ENCODE data around the gene POPDC3. TPM values are rescaled to one million over a fixed set of nuclear protein-coding genes. Genes with fewer than 3 reads are reported as not detected.

Gene POPDC3
- total RNA-seq, 1 experiment from 2014 or later, result 3.8 TPM

GRCh38 chr6:105194106-105194505, 14.3 kb upstream of the POPDC3 start:
- no TSS peak for BruUV-seq (replicated peaks)
- Mint-ChIP-seq H3K4me1 (ENCODE audit: low read depth, unreplicated experiment) (peaks cover 9% of the 10 kb centered on the region), H3K36me3 (ENCODE audit: insufficient read depth, unreplicated experiment) (no peaks in the 10 kb centered on the region), H3K4me3 (ENCODE audit: low read depth, unreplicated experiment) (no peak overlapping the region), H3K27me3 (ENCODE audit: unreplicated experiment) (no peaks in the 10 kb centered on the region), H3K27ac (ENCODE audit: unreplicated experiment) (no peak overlapping the region), H3K9me3 (ENCODE audit: low read depth, unreplicated experiment) (no peaks in the 10 kb centered on the region)
- CTCF ChIA-PET, result no interaction called here
- no peak for DNase-seq
- intact Hi-C loops (cut with micrococcal nuclease; ENCODE audit: unreplicated experiment), result no loop called here
- TF ChIP-seq, protein P1, sequence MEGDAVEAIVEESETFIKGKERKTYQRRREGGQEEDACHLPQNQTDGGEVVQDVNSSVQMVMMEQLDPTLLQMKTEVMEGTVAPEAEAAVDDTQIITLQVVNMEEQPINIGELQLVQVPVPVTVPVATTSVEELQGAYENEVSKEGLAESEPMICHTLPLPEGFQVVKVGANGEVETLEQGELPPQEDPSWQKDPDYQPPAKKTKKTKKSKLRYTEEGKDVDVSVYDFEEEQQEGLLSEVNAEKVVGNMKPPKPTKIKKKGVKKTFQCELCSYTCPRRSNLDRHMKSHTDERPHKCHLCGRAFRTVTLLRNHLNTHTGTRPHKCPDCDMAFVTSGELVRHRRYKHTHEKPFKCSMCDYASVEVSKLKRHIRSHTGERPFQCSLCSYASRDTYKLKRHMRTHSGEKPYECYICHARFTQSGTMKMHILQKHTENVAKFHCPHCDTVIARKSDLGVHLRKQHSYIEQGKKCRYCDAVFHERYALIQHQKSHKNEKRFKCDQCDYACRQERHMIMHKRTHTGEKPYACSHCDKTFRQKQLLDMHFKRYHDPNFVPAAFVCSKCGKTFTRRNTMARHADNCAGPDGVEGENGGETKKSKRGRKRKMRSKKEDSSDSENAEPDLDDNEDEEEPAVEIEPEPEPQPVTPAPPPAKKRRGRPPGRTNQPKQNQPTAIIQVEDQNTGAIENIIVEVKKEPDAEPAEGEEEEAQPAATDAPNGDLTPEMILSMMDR (IDR thresholded peaks at IDR 0.05; ENCODE audit: unreplicated experiment), result no peak

DNA sequence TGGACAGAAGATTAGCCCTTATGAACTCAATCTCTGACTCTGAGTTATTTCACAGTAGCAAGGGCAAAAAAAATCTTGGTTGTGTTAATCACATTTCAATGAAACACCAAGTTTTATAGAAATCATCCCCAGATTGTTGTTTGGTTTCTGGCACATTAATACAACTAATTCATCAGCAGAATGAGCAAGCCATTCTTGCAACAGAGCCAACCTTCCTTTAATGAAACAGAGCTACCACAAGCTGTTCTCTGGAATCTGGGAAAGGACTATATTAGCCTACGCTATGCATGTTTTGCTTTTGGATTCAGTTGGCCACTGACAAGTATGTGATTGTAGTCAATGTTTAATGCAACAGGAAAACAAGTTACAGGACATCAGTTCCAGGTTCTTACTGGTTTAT, 13.8 kb upstream of the POPDC3 start:
- Mint-ChIP-seq H3K27ac (ENCODE audit: unreplicated experiment) (no peak overlapping the region), H3K36me3 (ENCODE audit: insufficient read depth, unreplicated experiment) (no peaks in the 10 kb centered on the region), H3K4me1 (ENCODE audit: low read depth, unreplicated experiment) (peaks cover 9% of the 10 kb centered on the region), H3K9me3 (ENCODE audit: low read depth, unreplicated experiment) (no peaks in the 10 kb centered on the region), H3K27me3 (ENCODE audit: unreplicated experiment) (no peaks in the 10 kb centered on the region), H3K4me3 (ENCODE audit: low read depth, unreplicated experiment) (no peak overlapping the region)
- no peak for DNase-seq
- CTCF ChIA-PET, result no interaction called here
- intact Hi-C loops (cut with micrococcal nuclease; ENCODE audit: unreplicated experiment), result no loop called here
- BruUV-seq (replicated peaks), result no TSS peak
- TF ChIP-seq, protein P1 (IDR thresholded peaks at IDR 0.05; ENCODE audit: unreplicated experiment), result no peak

- DNase-seq, result no peak
- no TSS peak for BruUV-seq (replicated peaks)
- H3K9me3 Mint-ChIP-seq (ENCODE audit: low read depth, unreplicated experiment), result no peaks in the 10 kb centered on the region
- H3K4me3 Mint-ChIP-seq (ENCODE audit: low read depth, unreplicated experiment), result no peak overlapping the region
- TF ChIP-seq, protein P1 (IDR thresholded peaks at IDR 0.05; ENCODE audit: unreplicated experiment), result no peak
- peaks cover 9% of the 10 kb centered on the region for H3K4me1 Mint-ChIP-seq (ENCODE audit: low read depth, unreplicated experiment)
- H3K36me3 Mint-ChIP-seq (ENCODE audit: insufficient read depth, unreplicated experiment), result no peaks in the 10 kb centered on the region
- no peak overlapping the region for H3K27ac Mint-ChIP-seq (ENCODE audit: unreplicated experiment)
- no peaks in the 10 kb centered on the region for H3K27me3 Mint-ChIP-seq (ENCODE audit: unreplicated experiment)
- CTCF ChIA-PET, result no interaction called here
- intact Hi-C loops (cut with micrococcal nuclease; ENCODE audit: unreplicated experiment), result no loop called here
These were observed 13.1 kb upstream of the POPDC3 start for GRCh38 chr6:105192707-105193465.

DNA sequence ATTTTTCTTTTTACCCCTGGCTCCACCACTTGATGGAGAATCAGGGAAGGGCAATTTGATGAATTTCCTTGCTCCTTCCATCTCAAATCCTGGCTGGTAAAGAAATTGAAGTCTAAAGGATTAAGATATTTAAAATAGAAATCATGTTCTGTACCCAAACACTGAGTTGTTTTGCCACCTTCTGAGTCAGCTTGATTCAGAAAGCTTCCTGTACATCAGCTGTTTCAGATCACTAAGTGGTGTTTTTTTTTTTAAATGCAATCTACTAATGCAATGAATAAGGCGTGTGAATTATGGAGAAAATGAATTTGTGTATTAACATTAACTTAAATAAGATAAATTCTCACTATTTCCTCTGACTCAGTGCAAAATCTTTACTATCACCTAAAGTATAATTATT, 11.5 kb upstream of the POPDC3 start:
- CTCF ChIA-PET, result no interaction called here
- Mint-ChIP-seq H3K4me3 (ENCODE audit: low read depth, unreplicated experiment) (no peak overlapping the region), H3K9me3 (ENCODE audit: low read depth, unreplicated experiment) (no peaks in the 10 kb centered on the region), H3K36me3 (ENCODE audit: insufficient read depth, unreplicated experiment) (no peaks in the 10 kb centered on the region), H3K27ac (ENCODE audit: unreplicated experiment) (no peak overlapping the region), H3K27me3 (ENCODE audit: unreplicated experiment) (no peaks in the 10 kb centered on the region), H3K4me1 (ENCODE audit: low read depth, unreplicated experiment) (peaks cover 6% of the 10 kb centered on the region)
- no peak for DNase-seq
- TF ChIP-seq, protein P1 (IDR thresholded peaks at IDR 0.05; ENCODE audit: unreplicated experiment), result no peak
- intact Hi-C loops (cut with micrococcal nuclease; ENCODE audit: unreplicated experiment), result no loop called here
- BruUV-seq (replicated peaks), result no TSS peak

Data from Calu3 (cell line).